Measurements from ENCODE around the gene ENTR1.

ENTR1 gene

DNA sequence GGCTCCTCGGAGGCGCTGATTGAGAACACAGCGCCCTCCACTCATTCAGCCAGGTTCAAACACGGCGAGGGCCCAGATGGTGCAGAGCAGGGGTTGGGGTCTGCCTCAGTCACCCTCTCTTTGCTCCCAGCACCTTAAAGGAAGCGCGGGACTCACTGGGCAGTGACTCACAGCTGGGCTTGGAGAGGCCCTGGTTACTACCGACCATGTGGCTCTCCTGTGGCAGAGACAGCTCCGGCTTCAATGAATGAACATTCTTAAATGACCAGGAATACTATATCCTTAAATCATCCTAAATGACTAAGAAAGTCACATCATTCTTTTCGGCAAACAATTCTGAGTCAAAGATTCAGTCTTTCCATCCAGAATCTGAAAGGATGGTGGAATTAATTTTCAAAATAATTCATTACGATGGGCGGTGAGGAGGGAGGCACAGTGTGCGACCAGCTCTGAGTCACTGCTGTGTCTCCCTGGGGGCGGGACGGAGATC is 30.8 kb upstream of the ENTR1 start:
- Histone ChIP-seq H4K8ac (ENCODE audit: low read length) (no peak overlapping the region), H3K23ac (ENCODE audit: low read length in 2 of 2) (peak overlapping the region in 1 of 2 experiments; percentile 48), H2BK120ac (ENCODE audit: low read depth, low read length) (no peak overlapping the region), H3K4me3 (ENCODE audit: insufficient read depth in 1 of 2, low read depth in 1 of 2, low read length in 2 of 2) (no peak overlapping the region), H2BK12ac (ENCODE audit: low read length in 2 of 2) (no peak overlapping the region), H2BK15ac (ENCODE audit: low read depth, poor library complexity, severe bottlenecking) (no peak overlapping the region), H3K4ac (ENCODE audit: low read depth in 1 of 2, low read length in 2 of 2) (no peak overlapping the region), H3K79me1 (replicated peaks; ENCODE audit: low read length, poor library complexity, severe bottlenecking) (peaks cover 34% of the 10 kb centered on the region), H3K27ac (ENCODE audit: low read length, poor library complexity, severe bottlenecking) (no peak overlapping the region), H3K9me3 (ENCODE audit: control insufficient read depth, low read length) (no peaks in the 10 kb centered on the region), H3K14ac (ENCODE audit: low read length in 2 of 2) (no peak overlapping the region), H3K18ac (ENCODE audit: low read depth in 1 of 2, low read length in 2 of 2) (no peak overlapping the region), H3K27me3 (ENCODE audit: control insufficient read depth in 1 of 2, insufficient read depth in 1 of 2, low read length in 2 of 2) (no peaks in the 10 kb centered on the region), H4K91ac (ENCODE audit: low read length) (no peak overlapping the region), H2AFZ (ENCODE audit: low read depth, low read length) (no peak overlapping the region), H3K36me3 (ENCODE audit: control insufficient read depth in 1 of 2, insufficient read depth in 2 of 2, low read depth in 1 of 2, low read length in 2 of 2) (peaks cover 63 to 67% of the 10 kb centered on the region in 2 experiments), H3K4me2 (ENCODE audit: low read length, poor library complexity, severe bottlenecking) (no peak overlapping the region), H3K9ac (ENCODE audit: low read length) (no peak overlapping the region), H2BK5ac (ENCODE audit: low read depth, low read length, poor library complexity, severe bottlenecking) (no peak overlapping the region), H2AK5ac (ENCODE audit: low read length, severe bottlenecking) (no peak overlapping the region), H3K4me1 (ENCODE audit: control insufficient read depth, insufficient read depth, low read depth, low read length) (peaks cover 41% of the 10 kb centered on the region)
- WGBS = 81% methylated on average over 15 of the region's 15 CpGs
- no peak for DNase-seq

DNA sequence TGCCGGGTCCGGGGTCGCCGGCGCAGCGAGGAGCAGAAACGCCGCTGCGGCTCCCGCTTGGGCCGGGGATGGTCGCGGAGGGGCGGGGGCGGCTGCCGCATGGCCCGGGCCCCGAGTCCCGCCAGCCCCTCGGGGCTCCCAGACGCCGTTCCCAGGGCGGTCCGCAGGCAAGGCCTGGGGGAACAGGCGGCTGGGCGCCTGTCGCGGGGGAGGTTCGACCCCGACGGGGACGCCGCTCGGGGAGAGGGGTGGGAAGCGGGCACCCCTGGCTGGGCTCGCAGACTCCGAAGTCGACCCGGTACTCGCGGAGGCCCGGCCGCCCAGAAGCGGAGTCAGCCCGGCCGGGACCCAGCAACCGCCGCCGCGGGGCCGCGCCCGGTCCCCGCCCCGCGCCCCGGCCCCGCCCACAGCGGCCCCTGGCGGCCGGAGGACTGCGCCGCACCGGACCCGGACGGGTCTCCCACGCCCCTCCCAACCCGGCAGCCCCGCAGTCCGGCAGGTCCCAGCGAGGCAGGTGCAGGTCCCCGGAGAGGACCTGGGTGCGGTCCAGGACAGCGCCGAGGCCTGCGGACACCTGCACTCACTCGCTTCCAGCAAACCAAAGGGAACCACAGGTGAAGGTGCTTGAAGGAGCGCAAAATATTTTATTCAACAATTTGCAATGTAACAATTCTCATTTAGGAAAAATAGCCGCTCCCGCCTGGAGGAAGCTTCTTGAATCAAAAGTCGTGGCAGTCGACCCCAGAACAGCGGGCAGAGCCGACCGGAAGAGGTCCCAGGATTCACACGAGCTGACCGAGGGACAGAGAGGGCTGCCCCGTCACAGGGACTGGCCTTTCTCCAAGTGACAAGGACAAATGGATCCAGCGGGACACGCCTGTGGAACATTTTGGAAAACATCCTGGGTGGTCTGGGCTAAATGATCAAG is 29.3 kb upstream of the ENTR1 start, which contains the start of gene INPP5E:
INPP5E (minus strand) TSS at position 365 of the 928 bp plus-strand sequence. CDS start 426 bp downstream, outside the sequence.
- Histone ChIP-seq H2BK5ac (ENCODE audit: low read depth, low read length, poor library complexity, severe bottlenecking) (no peak within 1 kb of the TSS), H3K23ac (ENCODE audit: low read length in 2 of 2) (peak within 1 kb of the TSS; percentile 15 to 95), H3K9me3 (ENCODE audit: control insufficient read depth, low read length) (no peaks in the 10 kb centered on the region), H2AK5ac (ENCODE audit: low read length, severe bottlenecking) (no peak within 1 kb of the TSS), H2BK12ac (ENCODE audit: low read length in 2 of 2) (peak within 1 kb of the TSS in 1 of 2 experiments; percentile 45), H3K18ac (ENCODE audit: low read depth in 1 of 2, low read length in 2 of 2) (peak within 1 kb of the TSS; percentile 30 to 86), H3K27me3 (ENCODE audit: control insufficient read depth in 1 of 2, insufficient read depth in 1 of 2, low read length in 2 of 2) (no peaks in the 10 kb centered on the region), H3K9ac (ENCODE audit: low read length) (peak within 1 kb of the TSS; percentile 87), H3K14ac (ENCODE audit: low read length in 2 of 2) (peak within 1 kb of the TSS in 1 of 2 experiments; percentile 96), H2BK120ac (ENCODE audit: low read depth, low read length) (peak within 1 kb of the TSS; percentile 11), H3K4me1 (ENCODE audit: control insufficient read depth, insufficient read depth, low read depth, low read length) (peaks cover 43% of the 10 kb centered on the region), H2BK15ac (ENCODE audit: low read depth, poor library complexity, severe bottlenecking) (no peak within 1 kb of the TSS), H4K91ac (ENCODE audit: low read length) (peak within 1 kb of the TSS; percentile 56), H3K79me1 (replicated peaks; ENCODE audit: low read length, poor library complexity, severe bottlenecking) (peaks cover 35% of the 10 kb centered on the region), H3K4me3 (ENCODE audit: insufficient read depth in 1 of 2, low read depth in 1 of 2, low read length in 2 of 2) (peak within 1 kb of the TSS; percentile 84 to 91), H3K36me3 (ENCODE audit: control insufficient read depth in 1 of 2, insufficient read depth in 2 of 2, low read depth in 1 of 2, low read length in 2 of 2) (peaks cover 53 to 67% of the 10 kb centered on the region in 2 experiments), H2AFZ (ENCODE audit: low read depth, low read length) (peak within 1 kb of the TSS; percentile 15), H3K4ac (ENCODE audit: low read depth in 1 of 2, low read length in 2 of 2) (peak within 1 kb of the TSS in 1 of 2 experiments; percentile 95), H3K4me2 (ENCODE audit: low read length, poor library complexity, severe bottlenecking) (peak within 1 kb of the TSS; percentile 90), H3K27ac (ENCODE audit: low read length, poor library complexity, severe bottlenecking) (no peak within 1 kb of the TSS), H4K8ac (ENCODE audit: low read length) (no peak within 1 kb of the TSS)
- peak; percentile 70 for DNase-seq
- WGBS = 9% methylated on average over 65 of the region's 90 CpGs

DNA sequence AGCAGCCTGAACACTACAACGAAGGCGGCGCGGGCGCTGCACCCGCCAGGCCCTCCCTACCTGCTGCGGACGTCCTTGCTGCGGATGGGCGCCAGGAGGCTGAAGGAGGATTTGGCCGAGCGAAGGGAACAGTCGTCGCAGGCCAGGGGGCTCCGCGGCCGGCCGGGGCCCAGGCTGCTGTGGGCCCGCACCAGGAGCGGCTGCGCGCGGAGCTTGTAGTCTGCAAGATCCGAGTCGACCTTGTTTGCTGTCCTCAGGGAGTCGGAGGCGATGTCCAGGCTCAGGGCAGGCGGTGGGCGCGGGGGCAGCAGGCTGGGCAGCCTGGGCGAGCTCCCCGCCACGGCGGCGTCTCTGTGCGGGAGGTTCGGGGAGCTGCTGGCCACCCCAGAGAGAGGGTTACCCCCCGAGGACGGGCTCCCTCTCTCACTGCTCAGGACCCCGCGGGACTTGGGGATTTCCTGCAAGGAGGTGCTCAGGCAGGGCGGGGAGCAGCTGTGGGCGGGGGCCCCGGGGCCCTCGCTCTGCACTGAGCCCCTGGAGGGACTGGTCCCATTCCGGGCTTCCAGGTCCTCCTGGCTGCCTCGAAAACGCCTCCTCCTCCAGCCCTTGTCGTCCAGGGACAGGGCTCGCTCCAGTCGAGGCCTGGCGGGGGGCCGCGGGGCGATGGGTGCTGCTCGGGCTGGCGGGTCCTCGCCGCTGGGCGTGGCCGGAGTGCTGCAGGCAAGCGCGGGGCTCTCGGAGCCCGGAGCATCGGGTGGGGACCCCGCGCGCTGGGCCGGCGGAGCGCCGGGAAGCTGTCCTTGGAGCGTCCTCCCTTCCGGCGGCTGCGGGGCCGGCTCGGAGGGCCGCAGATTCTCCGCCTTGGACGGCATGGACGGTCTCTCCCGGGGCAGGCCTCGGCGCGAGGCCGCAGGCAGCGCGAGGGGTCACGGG is 28.4 kb upstream of the ENTR1 start:
- Histone ChIP-seq H3K9me3 (ENCODE audit: control insufficient read depth, low read length) (no peaks in the 10 kb centered on the region), H2AFZ (ENCODE audit: low read depth, low read length) (peak overlapping the region; percentile 15), H2BK120ac (ENCODE audit: low read depth, low read length) (peak overlapping the region; percentile 11), H2BK5ac (ENCODE audit: low read depth, low read length, poor library complexity, severe bottlenecking) (no peak overlapping the region), H3K4ac (ENCODE audit: low read depth in 1 of 2, low read length in 2 of 2) (peak overlapping the region in 1 of 2 experiments; percentile 95), H3K36me3 (ENCODE audit: control insufficient read depth in 1 of 2, insufficient read depth in 2 of 2, low read depth in 1 of 2, low read length in 2 of 2) (peaks cover 44 to 67% of the 10 kb centered on the region in 2 experiments), H3K23ac (ENCODE audit: low read length in 2 of 2) (peak overlapping the region; percentile 15 to 95), H2AK5ac (ENCODE audit: low read length, severe bottlenecking) (no peak overlapping the region), H3K4me1 (ENCODE audit: control insufficient read depth, insufficient read depth, low read depth, low read length) (peaks cover 48% of the 10 kb centered on the region), H3K9ac (ENCODE audit: low read length) (peak overlapping the region; percentile 87), H3K27ac (ENCODE audit: low read length, poor library complexity, severe bottlenecking) (no peak overlapping the region), H3K18ac (ENCODE audit: low read depth in 1 of 2, low read length in 2 of 2) (peak overlapping the region; percentile 30 to 80), H3K4me3 (ENCODE audit: insufficient read depth in 1 of 2, low read depth in 1 of 2, low read length in 2 of 2) (peak overlapping the region; percentile 84 to 91), H2BK12ac (ENCODE audit: low read length in 2 of 2) (peak overlapping the region in 1 of 2 experiments; percentile 45), H3K79me1 (replicated peaks; ENCODE audit: low read length, poor library complexity, severe bottlenecking) (peaks cover 38% of the 10 kb centered on the region), H4K91ac (ENCODE audit: low read length) (peak overlapping the region; percentile 56), H2BK15ac (ENCODE audit: low read depth, poor library complexity, severe bottlenecking) (no peak overlapping the region), H3K27me3 (ENCODE audit: control insufficient read depth in 1 of 2, insufficient read depth in 1 of 2, low read length in 2 of 2) (no peaks in the 10 kb centered on the region), H3K4me2 (ENCODE audit: low read length, poor library complexity, severe bottlenecking) (peak overlapping the region; percentile 90), H3K14ac (ENCODE audit: low read length in 2 of 2) (peak overlapping the region in 1 of 2 experiments; percentile 96), H4K8ac (ENCODE audit: low read length) (no peak overlapping the region)
- peak; percentile 52 for DNase-seq
- under 1% methylated on average over 69 of the region's 91 CpGs for WGBS
